Right kidney (tissue), 9 donors: ENCODE results near the gene TIAM1.
A peak's percentile ranks its signal among the peaks of the same experiment; 100 is the strongest.

Experiments
- DNase-seq: peaks from one replicate; pipeline ENCODE4 v3.0.0-alpha.2; 2016
- long read RNA-seq, 8 donors: transcript quantifications; one replicate each; lab custom pipeline, GENCODE V29; 2026

TIAM1 gene
- long read RNA-seq, donor 1, partial matches to known transcripts: 5 of 5 reads
- long read RNA-seq, donor 1, other reads (novel, unspliced or antisense): 0 of 5 reads
- long read RNA-seq, donor 2: 0 reads
- long read RNA-seq, donor 3: 0 reads
- long read RNA-seq, donor 4, partial matches to known transcripts: 7 of 9 reads
- long read RNA-seq, donor 4, other reads (novel, unspliced or antisense): 0 of 9 reads
- long read RNA-seq, donor 5: 0 reads
- long read RNA-seq, donor 6: 0 reads
- long read RNA-seq, donor 7: 0 reads
- long read RNA-seq, donor 8: 0 reads

GRCh38 chr21:31343680-31344480 lies at the start of gene TIAM1:
TIAM1 (minus strand) TSS chr21:31344261; CDS start chr21:31266972, 77,289 bp downstream.
- peak; percentile 81 for DNase-seq

- DNase-seq: no peak
Observed at GRCh38 chr21:31387560-31388186, 43.6 kb upstream of the TIAM1 start.

- no peak for DNase-seq
Observed at GRCh38 chr21:31386006-31386405, 41.9 kb upstream of the TIAM1 start.

- no peak for DNase-seq
Observed at GRCh38 chr21:31383770-31384169, 39.7 kb upstream of the TIAM1 start.

GRCh38 chr21:31382060-31382459 lies 38.0 kb upstream of the TIAM1 start:
- no peak for DNase-seq

- no peak for DNase-seq
Observed at GRCh38 chr21:31376301-31376700, 32.2 kb upstream of the TIAM1 start.

GRCh38 chr21:31374395-31374794 lies 30.3 kb upstream of the TIAM1 start:
- no peak for DNase-seq

- DNase-seq: no peak
Observed at GRCh38 chr21:31372471-31372765, 28.4 kb upstream of the TIAM1 start.

- DNase-seq: no peak
Observed at GRCh38 chr21:31371715-31372470, 27.8 kb upstream of the TIAM1 start.

- DNase-seq: no peak
Observed at GRCh38 chr21:31370893-31371544, 27.0 kb upstream of the TIAM1 start.

GRCh38 chr21:31370281-31370892 lies 26.3 kb upstream of the TIAM1 start:
- no peak for DNase-seq

- DNase-seq: no peak
Observed at GRCh38 chr21:31368361-31368760, 24.3 kb upstream of the TIAM1 start.

- DNase-seq: no peak
Observed at GRCh38 chr21:31367801-31368200, 23.7 kb upstream of the TIAM1 start.

GRCh38 chr21:31366825-31367224 lies 22.8 kb upstream of the TIAM1 start:
- no peak for DNase-seq

GRCh38 chr21:31364253-31364945 lies 20.3 kb upstream of the TIAM1 start:
- DNase-seq: no peak

- no peak for DNase-seq
Observed at GRCh38 chr21:31363720-31364119, 19.7 kb upstream of the TIAM1 start.

GRCh38 chr21:31360717-31361116 lies 16.7 kb upstream of the TIAM1 start:
- DNase-seq: no peak

GRCh38 chr21:31358158-31358557 lies 14.1 kb upstream of the TIAM1 start:
- no peak for DNase-seq

- no peak for DNase-seq
Observed at GRCh38 chr21:31356440-31356839, 12.4 kb upstream of the TIAM1 start.

GRCh38 chr21:31354604-31355443 lies 10.8 kb upstream of the TIAM1 start:
- no peak for DNase-seq
